WERI-Rb-1 (cell line): ENCODE measurements around the gene RPRD1A.
A peak's percentile ranks its signal among the peaks of the same experiment; 100 is the strongest.

Source experiments
- DNase-seq: peaks from one replicate; pipeline ENCODE4 v3.0.0-alpha.2; 2020
- H3K27ac ChIP-seq: fragments of 250-450 bp; sonication (Bioruptor Pico); 2 replicates; pipeline ENCODE4 v1.5.1; 2020; ENCODE audit warnings: mild to moderate bottlenecking, moderate library complexity
- H3K27me3 ChIP-seq: fragments of 250-450 bp; sonication (Bioruptor Pico); 2 replicates; pipeline ENCODE4 v1.5.1; 2021; ENCODE audit warnings: mild to moderate bottlenecking, low read depth, moderate library complexity; ENCODE audit not compliant: insufficient read depth, severe bottlenecking
- H3K36me3 ChIP-seq: fragments of 250-450 bp; sonication (Bioruptor Pico); 2 replicates; pipeline ENCODE4 v1.5.1; 2020; ENCODE audit warnings: mild to moderate bottlenecking, moderate library complexity
- H3K4me3 ChIP-seq: 2 replicates; pipeline ENCODE4 v1.5.1; 2011; ENCODE audit warnings: low read depth, mild to moderate bottlenecking, control low read depth, low read length
- H3K9me3 ChIP-seq: fragments of 250-450 bp; sonication (Bioruptor Pico); 2 replicates; pipeline ENCODE4 v1.5.1; 2021; ENCODE audit warnings: mild to moderate bottlenecking, moderate library complexity; ENCODE audit not compliant: severe bottlenecking
- TF ChIP-seq, protein P1 (sequence below): IDR thresholded peaks from 2 replicates; pipeline ENCODE4 v1.5.1; 2011; ENCODE audit warnings: low read depth, mild to moderate bottlenecking, control low read depth, inconsistent platforms, low read length

The RPRD1A gene

DNA sequence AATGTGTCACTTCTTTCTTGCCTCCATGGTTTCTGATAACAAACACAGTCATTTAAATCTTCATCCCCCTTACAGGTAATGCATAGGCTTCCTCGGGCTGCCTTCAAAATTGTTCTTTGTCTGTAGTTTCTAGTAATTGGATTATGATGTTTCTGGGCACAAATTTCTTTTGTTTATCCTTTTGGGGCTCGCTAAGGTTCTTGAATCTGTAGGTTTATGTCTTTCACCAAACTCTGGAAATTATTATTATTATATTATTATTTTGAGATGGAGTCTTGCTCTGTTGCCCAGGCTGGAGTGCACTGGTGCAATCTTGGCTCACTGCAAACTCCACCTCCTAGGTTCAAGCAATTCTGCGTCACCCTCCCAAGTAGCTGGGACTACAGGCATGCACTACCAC, 111.1 kb downstream of the RPRD1A start:
- H3K36me3 ChIP-seq = no peaks in the 10 kb centered on the region
- no peak overlapping the region for H3K27ac ChIP-seq
- no peak for DNase-seq
- TF ChIP-seq, protein P1, sequence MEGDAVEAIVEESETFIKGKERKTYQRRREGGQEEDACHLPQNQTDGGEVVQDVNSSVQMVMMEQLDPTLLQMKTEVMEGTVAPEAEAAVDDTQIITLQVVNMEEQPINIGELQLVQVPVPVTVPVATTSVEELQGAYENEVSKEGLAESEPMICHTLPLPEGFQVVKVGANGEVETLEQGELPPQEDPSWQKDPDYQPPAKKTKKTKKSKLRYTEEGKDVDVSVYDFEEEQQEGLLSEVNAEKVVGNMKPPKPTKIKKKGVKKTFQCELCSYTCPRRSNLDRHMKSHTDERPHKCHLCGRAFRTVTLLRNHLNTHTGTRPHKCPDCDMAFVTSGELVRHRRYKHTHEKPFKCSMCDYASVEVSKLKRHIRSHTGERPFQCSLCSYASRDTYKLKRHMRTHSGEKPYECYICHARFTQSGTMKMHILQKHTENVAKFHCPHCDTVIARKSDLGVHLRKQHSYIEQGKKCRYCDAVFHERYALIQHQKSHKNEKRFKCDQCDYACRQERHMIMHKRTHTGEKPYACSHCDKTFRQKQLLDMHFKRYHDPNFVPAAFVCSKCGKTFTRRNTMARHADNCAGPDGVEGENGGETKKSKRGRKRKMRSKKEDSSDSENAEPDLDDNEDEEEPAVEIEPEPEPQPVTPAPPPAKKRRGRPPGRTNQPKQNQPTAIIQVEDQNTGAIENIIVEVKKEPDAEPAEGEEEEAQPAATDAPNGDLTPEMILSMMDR = no peak
- H3K4me3 ChIP-seq = no peak overlapping the region
- H3K27me3 ChIP-seq = peaks cover 3% of the 10 kb centered on the region
- H3K9me3 ChIP-seq = peaks cover 4% of the 10 kb centered on the region

DNA sequence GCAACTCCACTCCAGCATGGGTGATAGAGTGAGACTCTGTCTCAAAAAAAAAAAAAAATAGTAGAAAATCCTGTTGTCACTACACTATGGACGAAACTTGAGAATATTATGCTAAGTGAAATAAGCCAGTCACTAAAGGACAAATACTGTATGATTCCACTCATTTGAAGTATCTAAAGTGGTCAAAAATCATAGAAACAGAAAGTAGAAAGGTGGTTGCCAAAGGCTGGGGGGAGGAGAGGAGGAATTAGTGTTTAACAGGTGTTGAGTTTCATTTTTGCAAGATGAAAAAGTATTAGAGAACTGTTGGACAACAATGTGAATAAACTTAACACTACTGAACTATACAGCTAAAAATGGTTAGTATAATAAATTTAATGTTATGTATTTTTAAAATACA, 113.7 kb downstream of the RPRD1A start:
- DNase-seq = no peak
- peaks cover 11% of the 10 kb centered on the region for H3K27me3 ChIP-seq
- TF ChIP-seq, protein P1 = no peak
- no peak overlapping the region for H3K4me3 ChIP-seq
- no peaks in the 10 kb centered on the region for H3K36me3 ChIP-seq
- H3K9me3 ChIP-seq = peaks cover 4% of the 10 kb centered on the region
- H3K27ac ChIP-seq = no peak overlapping the region

DNA sequence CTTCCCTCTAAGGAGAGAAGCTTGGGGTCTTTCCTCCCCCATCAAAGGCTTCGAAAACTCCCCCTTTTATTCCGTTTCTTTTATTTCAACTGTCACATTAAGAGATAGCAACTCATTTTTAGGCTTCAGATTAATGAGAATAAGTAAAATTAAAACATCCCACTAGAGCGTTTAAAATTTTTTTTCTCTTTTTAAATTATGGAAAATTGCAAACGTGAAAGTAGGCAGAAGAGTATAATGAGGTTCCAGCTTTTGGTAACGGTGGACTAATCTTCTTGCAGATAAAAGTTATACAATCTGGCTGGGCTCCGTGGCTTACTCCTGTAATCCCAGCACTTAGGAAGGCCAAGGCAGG, 116.8 kb downstream of the RPRD1A start:
- peak overlapping the region; percentile 51 for H3K4me3 ChIP-seq

DNA sequence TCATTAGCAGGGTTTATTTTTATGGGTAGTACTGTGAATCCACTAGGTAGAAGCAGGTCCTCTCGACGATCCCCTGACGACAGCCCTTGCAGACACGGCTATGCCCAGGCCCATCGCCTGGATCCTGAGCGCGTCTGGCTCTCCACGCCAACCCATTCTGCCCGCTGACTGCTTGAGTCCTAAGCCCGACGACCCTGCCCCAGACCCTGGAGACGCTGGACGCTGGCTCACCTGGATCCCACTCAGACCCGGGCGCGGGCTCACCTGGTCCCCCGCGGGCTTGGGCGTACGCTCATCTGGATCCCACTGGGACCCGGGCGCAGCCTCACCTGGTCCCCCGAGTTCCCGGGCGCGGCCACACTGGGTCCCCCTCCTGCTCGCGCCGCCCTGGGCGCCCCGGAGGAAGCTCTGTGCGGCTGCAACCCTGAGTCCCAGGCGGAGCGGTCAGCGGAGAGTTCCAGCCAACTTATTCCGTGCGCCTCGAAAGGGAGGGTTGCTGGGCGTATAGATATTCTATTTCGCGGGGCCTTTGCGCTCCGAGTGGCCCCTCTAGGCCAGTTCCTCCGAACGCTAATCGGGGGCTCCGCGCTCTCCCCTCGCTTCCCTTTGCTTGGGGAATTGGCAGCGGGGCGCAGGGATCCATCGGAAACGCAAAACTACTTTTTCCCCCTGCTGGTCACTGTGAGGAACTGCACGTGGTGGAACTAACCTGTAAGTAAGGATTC, 117.3 kb downstream of the RPRD1A start:
- TF ChIP-seq, protein P1 = peak; percentile 87
- H3K27ac ChIP-seq = no peak overlapping the region
- H3K27me3 ChIP-seq = peaks cover 15% of the 10 kb centered on the region
- no peaks in the 10 kb centered on the region for H3K36me3 ChIP-seq
- DNase-seq = peak; percentile 45
- peak overlapping the region; percentile 51 for H3K4me3 ChIP-seq
- peaks cover 4% of the 10 kb centered on the region for H3K9me3 ChIP-seq

More for the DNA sequence above, 116.8 kb downstream of the RPRD1A start:
- H3K27ac ChIP-seq = no peak overlapping the region
- peaks cover 4% of the 10 kb centered on the region for H3K9me3 ChIP-seq
- no peaks in the 10 kb centered on the region for H3K36me3 ChIP-seq
- peak; percentile 45 for DNase-seq
- peaks cover 15% of the 10 kb centered on the region for H3K27me3 ChIP-seq
- TF ChIP-seq, protein P1 = no peak

DNA sequence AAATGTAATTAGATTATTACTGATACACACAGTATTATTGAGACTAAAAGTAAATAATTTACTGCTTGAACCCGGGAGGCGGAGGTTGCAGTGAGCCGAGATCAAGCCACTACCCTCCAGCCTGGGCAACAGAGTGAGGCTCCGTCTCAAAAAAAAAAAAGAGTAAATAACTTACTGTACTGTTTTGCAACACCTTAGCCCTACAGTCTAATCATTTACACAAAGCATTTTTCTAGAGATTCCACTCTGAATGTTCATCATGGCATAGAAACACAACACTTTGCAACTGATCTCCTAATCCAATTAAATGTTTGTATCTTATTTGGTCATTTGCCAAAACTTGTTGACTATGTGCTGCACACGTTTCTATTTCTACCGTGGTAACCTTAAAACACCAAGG, 118.3 kb downstream of the RPRD1A start:
- Histone ChIP-seq H3K4me3 (no peak overlapping the region), H3K36me3 (no peaks in the 10 kb centered on the region), H3K27me3 (peaks cover 15% of the 10 kb centered on the region), H3K9me3 (peaks cover 4% of the 10 kb centered on the region), H3K27ac (no peak overlapping the region)
- TF ChIP-seq, protein P1 = no peak
- DNase-seq = no peak

DNA sequence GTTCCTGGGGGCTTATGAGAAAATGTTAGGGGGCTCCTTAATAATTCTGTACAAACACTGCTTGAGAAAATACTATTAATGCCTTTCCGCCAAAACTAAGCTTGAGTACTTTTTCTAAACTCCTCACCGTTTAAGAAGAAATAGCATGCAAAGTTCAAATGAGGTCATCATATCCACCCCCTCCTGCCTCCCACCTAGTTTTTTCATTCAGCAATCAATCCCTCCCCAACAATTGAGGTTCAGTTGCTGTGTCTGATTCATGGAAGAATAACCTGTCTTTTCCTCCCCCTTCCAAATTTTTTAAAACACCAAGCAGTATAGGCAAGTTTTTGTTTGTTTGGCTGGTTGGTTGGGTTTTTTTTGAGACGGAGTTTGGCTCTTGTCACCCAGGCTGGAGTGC, 119.3 kb downstream of the RPRD1A start:
- peaks cover 15% of the 10 kb centered on the region for H3K27me3 ChIP-seq
- no peak overlapping the region for H3K27ac ChIP-seq
- H3K4me3 ChIP-seq = no peak overlapping the region
- no peak for DNase-seq
- H3K36me3 ChIP-seq = no peaks in the 10 kb centered on the region
- H3K9me3 ChIP-seq = peaks cover 4% of the 10 kb centered on the region
- TF ChIP-seq, protein P1 = no peak
